Endothelial cell of umbilical vein (primary cell): Measurements from ENCODE around the gene QTRT2. TPM values are rescaled to one million over a fixed set of nuclear protein-coding genes. Genes with fewer than 3 reads are reported as not detected.

ENCODE experiments used
- BruUV-seq: library from RNA; stranded (reverse); fragments of 400-500 nt; replicated peaks from 2 replicates; lab custom pipeline; 2021; lab: Mats Ljungman, UMichigan
- CTCF ChIA-PET: fragments of 300-600, 350-600 bp; sonication (Branson Sonifier 250); formaldehyde crosslinking; loops from one replicate; lab custom pipeline; 2021; ENCODE audit warnings: antibody characterized with exemption, inconsistent platforms; lab: Charles Lee
- POLR2A ChIA-PET: fragments of 300-600, 350-600 bp; sonication (Branson Sonifier 250); formaldehyde crosslinking; loops from one replicate; lab custom pipeline; 2021; ENCODE audit warnings: antibody characterized with exemption, inconsistent platforms; lab: Charles Lee
- DNase-seq: peaks from one replicate; pipeline ENCODE4 v3.0.0-alpha.2; 2011; ENCODE audit warnings: low read depth, low spot score
- FAIRE-seq: peaks from 2 replicates; lab custom pipeline; 2011; peaks lifted over from hg19 to GRCh38; lab: Jason Lieb, UNC
- H2AFZ ChIP-seq: 2 replicates; pipeline ENCODE4 v1.6.0; 2012; ENCODE audit warnings: low read depth, low read length, control low read depth, inconsistent platforms
- H3K27ac ChIP-seq: 2 replicates; pipeline ENCODE4 v1.5.1; 2011; ENCODE audit warnings: low read depth, mild to moderate bottlenecking, control low read depth, low read length, moderate library complexity; ENCODE audit not compliant: insufficient read depth
- H3K27me3 ChIP-seq, 2 experiments: 2 replicates each; pipeline versions ENCODE4 v1.6.0 to v1.6.1; 2011; ENCODE audit warnings: low read length in 2 of 2, mixed read lengths in 1 of 2; ENCODE audit not compliant: control insufficient read depth in 2 of 2, insufficient read depth in 2 of 2
- H3K36me3 ChIP-seq, 2 experiments: 2 replicates in 1 of 2; 3 replicates in 1 of 2; pipeline ENCODE4 v1.5.1; 2011; ENCODE audit warnings: low read length in 2 of 2, mild to moderate bottlenecking in 1 of 2, moderate library complexity in 1 of 2; ENCODE audit not compliant: control insufficient read depth in 2 of 2, insufficient read depth in 2 of 2; ENCODE audit errors: extremely low read depth in 1 of 2
- H3K4me1 ChIP-seq: 3 replicates; pipeline ENCODE4 v1.5.1; 2011; ENCODE audit warnings: mild to moderate bottlenecking, low read length; ENCODE audit not compliant: control insufficient read depth, insufficient read depth; ENCODE audit errors: extremely low read depth
- H3K4me2 ChIP-seq: 2 replicates; pipeline ENCODE4 v1.6.1; 2011; ENCODE audit warnings: low read length, control low read depth, mixed read lengths; ENCODE audit not compliant: insufficient read depth
- H3K4me3 ChIP-seq, 3 experiments: fragments of 200-600 bp in 1 of 3; sonication (generic), shearing (Covaris generic) in 1 of 3; replicated peaks in 1 of 3; 2 replicates each; pipeline ENCODE4 v1.5.1; 2011 to 2016; ENCODE audit warnings: control low read depth in 3 of 3, low read length in 3 of 3, mild to moderate bottlenecking in 2 of 3, inconsistent platforms in 1 of 3, low read depth in 1 of 3, moderate library complexity in 1 of 3; ENCODE audit not compliant: insufficient read depth in 1 of 3
- H3K79me2 ChIP-seq: 2 replicates; pipeline ENCODE4 v1.6.0; 2012; ENCODE audit warnings: low read length, inconsistent platforms; ENCODE audit not compliant: control insufficient read depth, insufficient read depth
- H3K9ac ChIP-seq: replicated peaks from 2 replicates; pipeline ENCODE3; 2011; ENCODE audit warnings: low read length, control low read depth; ENCODE audit not compliant: insufficient read depth; ENCODE audit errors: extremely low read depth
- H3K9me1 ChIP-seq: replicated peaks from 3 replicates; pipeline ENCODE4 v1.6.0; 2011; ENCODE audit warnings: mild to moderate bottlenecking, low read length; ENCODE audit not compliant: control insufficient read depth, insufficient read depth; ENCODE audit errors: extremely low read depth
- H3K9me3 ChIP-seq: replicated peaks from 2 replicates; pipeline ENCODE4 v1.5.1; 2012; ENCODE audit warnings: low read length, inconsistent platforms; ENCODE audit not compliant: control insufficient read depth, insufficient read depth
- H4K20me1 ChIP-seq: replicated peaks from 2 replicates; pipeline ENCODE3; 2011; ENCODE audit warnings: mild to moderate bottlenecking, low read length; ENCODE audit not compliant: control insufficient read depth, insufficient read depth; ENCODE audit errors: extremely low read depth
- CTCF ChIP-seq, 2 donors: IDR thresholded peaks; 1 replicate in 1 of 2; 2 replicates in 1 of 2; pipeline ENCODE4 v1.5.1; 2011; ENCODE audit warnings: low read length in 2 of 2, mild to moderate bottlenecking in 2 of 2, moderate library complexity in 2 of 2, control low read depth in 1 of 2, inconsistent platforms in 1 of 2, low read depth in 1 of 2; ENCODE audit not compliant: insufficient read depth in 1 of 2; ENCODE audit errors: extremely low read depth in 1 of 2
- EZH2 ChIP-seq: IDR thresholded peaks from 2 replicates; pipeline ENCODE4 v1.6.1; 2012; ENCODE audit warnings: borderline replicate concordance, low read depth, mild to moderate bottlenecking, moderate library complexity, low read length, inconsistent platforms; ENCODE audit not compliant: severe bottlenecking
- FOS ChIP-seq: IDR thresholded peaks from 2 replicates; pipeline ENCODE4 v1.6.1; 2011; ENCODE audit warnings: mild to moderate bottlenecking, low read length, moderate library complexity, borderline replicate concordance; ENCODE audit not compliant: insufficient read depth
- GATA2 ChIP-seq: IDR thresholded peaks from 2 replicates; pipeline ENCODE4 v1.7.0; 2011; ENCODE audit warnings: low read depth, mild to moderate bottlenecking, moderate library complexity, mixed read lengths, low read length; ENCODE audit not compliant: insufficient read length, insufficient read depth
- JUN ChIP-seq: IDR thresholded peaks from 2 replicates; pipeline ENCODE4 v1.6.1; 2011; ENCODE audit warnings: borderline replicate concordance, low read depth; ENCODE audit not compliant: insufficient read length, insufficient read depth
- MAX ChIP-seq: IDR thresholded peaks from 2 replicates; pipeline ENCODE4 v1.6.1; 2011; ENCODE audit not compliant: insufficient read depth, insufficient read length
- MYC ChIP-seq: IDR thresholded peaks from one replicate; pipeline ENCODE4 v1.6.1; 2011; ENCODE audit warnings: mild to moderate bottlenecking, low read depth, low read length
- POLR2A ChIP-seq: IDR thresholded peaks from 2 replicates; pipeline ENCODE4 v1.6.1; 2012; ENCODE audit warnings: low read depth, mild to moderate bottlenecking, control low read depth, low read length
- POLR2AphosphoS5 ChIP-seq: IDR thresholded peaks from 2 replicates; pipeline ENCODE4 v1.6.1; 2012; ENCODE audit warnings: low read depth, mild to moderate bottlenecking, control low read depth, low read length, moderate library complexity; ENCODE audit not compliant: insufficient read depth
- dilution Hi-C: fragments of 300-500 bp; cut with MboI; formaldehyde crosslinking; loops from one replicate; pipeline ENCODE4 v1.15.0; 2019; ENCODE audit warnings: low sequenced_read_pairs; ENCODE audit not compliant: extremely low pct_ligation_motif_present
- intact Hi-C: fragments of 100-400 bp; cut with micrococcal nuclease; formaldehyde crosslinking; loops from one replicate; pipeline ENCODE4 v1.10.0; 2022
- polyA plus RNA-seq, 4 experiments: library from polyadenylated mRNA; depleted of rRNA in 3 of 4; stranded (reverse) in 3 of 4; unstranded in 1 of 4; fragments of >200 nt; gene quantifications; 2 replicates each; pipeline versions ENCODE4 v1.2.1 to v1.2.3, GENCODE V29; 2011 to 2012; ENCODE audit warnings: missing spikeins in 1 of 4
- total RNA-seq: library from RNA; stranded (reverse); gene quantifications from 2 replicates; pipeline ENCODE4 v1.2.3, GENCODE V29; 2021

Gene QTRT2
- total and polyA plus RNA-seq, 2 donors (not counting 3 experiments of a cell fraction or from before 2014, with no cell fraction given) = 11.0 to 42.8 TPM

- Histone ChIP-seq H3K9me3 (no peaks in the 10 kb centered on the region), H3K79me2 (no peaks in the 10 kb centered on the region), H3K27me3 (no peaks in the 10 kb centered on the region), H2AFZ (no peak overlapping the region), H3K4me1 (no peaks in the 10 kb centered on the region), H3K4me2 (no peak overlapping the region), H3K4me3 (no peak overlapping the region), H3K9me1 (no peaks in the 10 kb centered on the region), H4K20me1 (no peaks in the 10 kb centered on the region), H3K9ac (no peak overlapping the region), H3K36me3 (no peaks in the 10 kb centered on the region), H3K27ac (no peak overlapping the region)
- intact Hi-C loops (no loop called here), dilution Hi-C loops (no loop called here)
- TF ChIP-seq JUN (no peak), GATA2 (no peak), FOS (no peak), MYC (no peak), POLR2A (no peak)
- DNase-seq = no peak
- FAIRE-seq = no peak
- ChIA-PET POLR2A (no interaction called here), CTCF (interaction anchor here (1.7 kb wide), 1 partner anchor 12 kb away, joined by 6 read pairs; no protein-coding TSS in a partner anchor)
- no TSS peak for BruUV-seq
These were observed 35.6 kb upstream of the QTRT2 start for GRCh38 chr3:114020907-114021306.

- no peak overlapping the region for H3K27ac ChIP-seq
- H2AFZ ChIP-seq = no peak overlapping the region
- no peak overlapping the region for H3K9ac ChIP-seq
- H4K20me1 ChIP-seq = no peaks in the 10 kb centered on the region
- no TSS peak for BruUV-seq
- intact Hi-C loops (no loop called here), dilution Hi-C loops (no loop called here)
- POLR2A ChIA-PET = no interaction called here
- no peaks in the 10 kb centered on the region for H3K4me1 ChIP-seq
- no peaks in the 10 kb centered on the region for H3K27me3 ChIP-seq
- no peak for FAIRE-seq
- DNase-seq = no peak
- CTCF ChIA-PET = interaction anchor here (0.5 to 1.7 kb wide), 2 partner anchors 13 to 24 kb away, joined by 3 to 6 read pairs; no protein-coding TSS in a partner anchor
- H3K79me2 ChIP-seq = no peaks in the 10 kb centered on the region
- no peaks in the 10 kb centered on the region for H3K9me3 ChIP-seq
- no peak overlapping the region for H3K4me2 ChIP-seq
- no peaks in the 10 kb centered on the region for H3K36me3 ChIP-seq
- H3K4me3 ChIP-seq = no peak overlapping the region
- H3K9me1 ChIP-seq = no peaks in the 10 kb centered on the region
- TF ChIP-seq EZH2 (no peak), MYC (no peak), POLR2AphosphoS5 (no peak), FOS (no peak), MAX (no peak), GATA2 (no peak), CTCF (IDR thresholded peaks at IDR 0.05; ENCODE audit: extremely low read depth in 1 of 2, insufficient read depth in 1 of 2, low read depth in 1 of 2, low read length in 2 of 2) (no peak), POLR2A (no peak), JUN (no peak)
These were observed 34.3 kb upstream of the QTRT2 start for GRCh38 chr3:114022145-114022802.
